Nephron progenitor cell (in vitro differentiated cells): ENCODE data around the gene CACNB4.
A peak's percentile ranks its signal among the peaks of the same experiment; 100 is the strongest.

ENCODE experiments used
- DNase-seq: peaks from one replicate; pipeline ENCODE4 v3.0.0; 2021
- H3K27ac Mint-ChIP-seq: 2 replicates; pipeline ENCODE4 v1.8.0; 2021; ENCODE audit warnings: mild to moderate bottlenecking, moderate library complexity, mixed read lengths
- H3K27me3 Mint-ChIP-seq: 2 replicates; pipeline ENCODE4 v1.8.0; 2021; ENCODE audit warnings: mild to moderate bottlenecking, low read depth, mixed read lengths; ENCODE audit not compliant: poor library complexity
- H3K36me3 Mint-ChIP-seq: 2 replicates; pipeline ENCODE4 v1.8.0; 2021; ENCODE audit warnings: low read depth, mixed read lengths
- H3K4me1 Mint-ChIP-seq: 2 replicates; pipeline ENCODE4 v1.8.0; 2021; ENCODE audit warnings: mixed read lengths
- H3K4me3 Mint-ChIP-seq: 2 replicates; pipeline ENCODE4 v1.8.0; 2021; ENCODE audit warnings: mild to moderate bottlenecking, moderate library complexity, mixed read lengths
- H3K9me3 Mint-ChIP-seq: 2 replicates; pipeline ENCODE4 v1.8.0; 2021; ENCODE audit warnings: mild to moderate bottlenecking, moderate library complexity, mixed read lengths
- TF ChIP-seq, protein P1 (sequence below): fragments of 200-600 bp; sonication (generic); IDR thresholded peaks from 2 replicates; pipeline ENCODE4 v1.5.0; 2021; ENCODE audit warnings: antibody characterized with exemption

The CACNB4 gene

GRCh38 chr2:151931756-151932155 is 167.1 kb downstream of the CACNB4 start:
- no peak for DNase-seq
- H3K27me3 Mint-ChIP-seq, result peaks cover 4% of the 10 kb centered on the region
- H3K4me1 Mint-ChIP-seq, result no peaks in the 10 kb centered on the region
- TF ChIP-seq, protein P1, sequence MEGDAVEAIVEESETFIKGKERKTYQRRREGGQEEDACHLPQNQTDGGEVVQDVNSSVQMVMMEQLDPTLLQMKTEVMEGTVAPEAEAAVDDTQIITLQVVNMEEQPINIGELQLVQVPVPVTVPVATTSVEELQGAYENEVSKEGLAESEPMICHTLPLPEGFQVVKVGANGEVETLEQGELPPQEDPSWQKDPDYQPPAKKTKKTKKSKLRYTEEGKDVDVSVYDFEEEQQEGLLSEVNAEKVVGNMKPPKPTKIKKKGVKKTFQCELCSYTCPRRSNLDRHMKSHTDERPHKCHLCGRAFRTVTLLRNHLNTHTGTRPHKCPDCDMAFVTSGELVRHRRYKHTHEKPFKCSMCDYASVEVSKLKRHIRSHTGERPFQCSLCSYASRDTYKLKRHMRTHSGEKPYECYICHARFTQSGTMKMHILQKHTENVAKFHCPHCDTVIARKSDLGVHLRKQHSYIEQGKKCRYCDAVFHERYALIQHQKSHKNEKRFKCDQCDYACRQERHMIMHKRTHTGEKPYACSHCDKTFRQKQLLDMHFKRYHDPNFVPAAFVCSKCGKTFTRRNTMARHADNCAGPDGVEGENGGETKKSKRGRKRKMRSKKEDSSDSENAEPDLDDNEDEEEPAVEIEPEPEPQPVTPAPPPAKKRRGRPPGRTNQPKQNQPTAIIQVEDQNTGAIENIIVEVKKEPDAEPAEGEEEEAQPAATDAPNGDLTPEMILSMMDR, result no peak
- H3K27ac Mint-ChIP-seq, result no peak overlapping the region
- H3K36me3 Mint-ChIP-seq, result no peaks in the 10 kb centered on the region
- no peak overlapping the region for H3K4me3 Mint-ChIP-seq
- H3K9me3 Mint-ChIP-seq, result no peaks in the 10 kb centered on the region

DNA sequence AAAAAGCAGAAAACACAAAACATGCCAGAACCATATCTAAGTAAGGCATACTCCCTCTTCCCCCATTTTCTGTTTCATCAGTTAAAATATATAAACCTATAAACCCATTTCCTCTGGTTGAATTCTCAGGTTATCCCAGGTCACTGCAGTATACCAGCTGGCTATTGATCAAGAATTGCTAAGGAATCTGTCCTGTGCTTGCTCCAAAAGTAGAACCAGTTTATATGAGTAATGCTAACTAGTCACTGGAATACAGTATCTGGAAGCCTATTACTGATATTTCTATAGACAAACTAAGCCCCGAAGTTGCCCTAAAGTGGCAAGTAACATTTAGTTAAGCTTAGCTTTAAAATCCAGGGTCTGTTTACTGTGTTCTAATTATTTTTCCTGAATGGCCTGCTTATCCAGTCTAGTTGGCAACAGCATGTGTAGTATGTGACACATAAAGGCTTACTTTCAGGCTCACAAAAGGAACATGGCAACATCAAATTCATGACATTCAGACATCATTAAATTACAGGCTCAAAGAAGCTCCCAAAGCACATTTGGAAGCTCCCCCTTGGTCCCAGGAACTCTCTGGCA is 167.7 kb downstream of the CACNB4 start:
- no peak for DNase-seq
- no peaks in the 10 kb centered on the region for H3K36me3 Mint-ChIP-seq
- peaks cover 4% of the 10 kb centered on the region for H3K27me3 Mint-ChIP-seq
- H3K27ac Mint-ChIP-seq, result no peak overlapping the region
- no peaks in the 10 kb centered on the region for H3K9me3 Mint-ChIP-seq
- TF ChIP-seq, protein P1, result no peak
- no peak overlapping the region for H3K4me3 Mint-ChIP-seq
- no peaks in the 10 kb centered on the region for H3K4me1 Mint-ChIP-seq

GRCh38 chr2:151930042-151930441 is 168.8 kb downstream of the CACNB4 start:
- no peaks in the 10 kb centered on the region for H3K36me3 Mint-ChIP-seq

GRCh38 chr2:151928380-151928779 is 170.5 kb downstream of the CACNB4 start:
- no peaks in the 10 kb centered on the region for H3K36me3 Mint-ChIP-seq
- H3K27ac Mint-ChIP-seq, result no peak overlapping the region
- no peaks in the 10 kb centered on the region for H3K9me3 Mint-ChIP-seq
- no peak for DNase-seq
- TF ChIP-seq, protein P1, result no peak
- no peaks in the 10 kb centered on the region for H3K4me1 Mint-ChIP-seq
- no peak overlapping the region for H3K4me3 Mint-ChIP-seq
- peaks cover 4% of the 10 kb centered on the region for H3K27me3 Mint-ChIP-seq

More at GRCh38 chr2:151930042-151930441, 168.8 kb downstream of the CACNB4 start:
- TF ChIP-seq, protein P1, result no peak
- Mint-ChIP-seq H3K27ac (no peak overlapping the region), H3K4me3 (no peak overlapping the region), H3K4me1 (no peaks in the 10 kb centered on the region), H3K27me3 (peaks cover 4% of the 10 kb centered on the region), H3K9me3 (no peaks in the 10 kb centered on the region)
- DNase-seq, result no peak

DNA sequence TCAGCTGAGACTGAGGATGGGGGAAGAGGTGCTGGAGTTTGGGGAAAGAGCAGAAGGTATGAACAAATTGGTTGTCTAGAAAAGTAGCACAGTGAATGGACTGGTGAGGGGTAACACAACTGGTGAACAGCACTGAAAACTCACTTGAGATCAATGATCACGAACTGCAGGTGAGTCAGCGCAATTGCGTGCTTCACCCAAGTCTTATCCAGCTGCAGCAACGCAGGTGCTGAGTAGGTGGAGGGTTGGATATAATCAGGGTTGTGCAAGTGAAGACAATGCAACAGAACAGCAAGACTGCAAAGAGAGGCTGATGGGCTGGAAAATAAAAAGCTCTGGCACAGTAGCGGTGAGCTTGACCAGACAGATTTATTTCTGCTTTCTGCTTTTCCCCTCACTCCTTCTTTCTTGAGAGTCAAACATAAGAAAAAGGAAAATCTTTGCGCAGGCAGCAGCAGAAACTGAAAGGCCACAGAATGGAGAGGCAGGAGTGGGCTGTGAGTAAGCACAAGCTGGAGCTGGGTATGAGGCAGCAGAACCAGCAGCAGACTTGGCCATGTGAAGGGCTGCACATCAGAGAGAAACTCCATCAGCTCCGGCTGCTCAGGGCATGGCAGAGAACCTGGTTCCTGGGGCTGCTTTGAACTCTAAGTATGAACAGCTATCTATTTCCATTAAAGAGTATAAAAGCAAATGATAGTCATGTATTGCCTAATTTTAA is 171.2 kb downstream of the CACNB4 start:
- H3K4me3 Mint-ChIP-seq, result no peak overlapping the region
- no peaks in the 10 kb centered on the region for H3K36me3 Mint-ChIP-seq
- H3K4me1 Mint-ChIP-seq, result no peaks in the 10 kb centered on the region
- DNase-seq, result no peak
- peak overlapping the region; percentile 55 for H3K27ac Mint-ChIP-seq
- H3K27me3 Mint-ChIP-seq, result peaks cover 4% of the 10 kb centered on the region
- H3K9me3 Mint-ChIP-seq, result no peaks in the 10 kb centered on the region
- TF ChIP-seq, protein P1, result no peak
